ENCODE results near the gene RYR2. TPM values are rescaled to one million over a fixed set of nuclear protein-coding genes. Genes with fewer than 3 reads are reported as not detected.

Gene RYR2
- total RNA-seq, 2 donors from 2014 or later, result 392 to 756 TPM

GRCh38 chr1:237038211-237038610 lies 3.8 kb upstream of the RYR2 start:
- TF ChIP-seq, protein P1, sequence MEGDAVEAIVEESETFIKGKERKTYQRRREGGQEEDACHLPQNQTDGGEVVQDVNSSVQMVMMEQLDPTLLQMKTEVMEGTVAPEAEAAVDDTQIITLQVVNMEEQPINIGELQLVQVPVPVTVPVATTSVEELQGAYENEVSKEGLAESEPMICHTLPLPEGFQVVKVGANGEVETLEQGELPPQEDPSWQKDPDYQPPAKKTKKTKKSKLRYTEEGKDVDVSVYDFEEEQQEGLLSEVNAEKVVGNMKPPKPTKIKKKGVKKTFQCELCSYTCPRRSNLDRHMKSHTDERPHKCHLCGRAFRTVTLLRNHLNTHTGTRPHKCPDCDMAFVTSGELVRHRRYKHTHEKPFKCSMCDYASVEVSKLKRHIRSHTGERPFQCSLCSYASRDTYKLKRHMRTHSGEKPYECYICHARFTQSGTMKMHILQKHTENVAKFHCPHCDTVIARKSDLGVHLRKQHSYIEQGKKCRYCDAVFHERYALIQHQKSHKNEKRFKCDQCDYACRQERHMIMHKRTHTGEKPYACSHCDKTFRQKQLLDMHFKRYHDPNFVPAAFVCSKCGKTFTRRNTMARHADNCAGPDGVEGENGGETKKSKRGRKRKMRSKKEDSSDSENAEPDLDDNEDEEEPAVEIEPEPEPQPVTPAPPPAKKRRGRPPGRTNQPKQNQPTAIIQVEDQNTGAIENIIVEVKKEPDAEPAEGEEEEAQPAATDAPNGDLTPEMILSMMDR (IDR thresholded peaks at IDR 0.05), result no peak
- Histone ChIP-seq H3K9me3 (no peaks in the 10 kb centered on the region), H3K36me3 (no peaks in the 10 kb centered on the region), H3K4me1 (peaks cover 0 to 2% of the 10 kb centered on the region in 2 donors), H3K27me3 (no peaks in the 10 kb centered on the region), H3K27ac (peak overlapping the region in 1 of 2 donors; percentile 8), H3K4me3 (no peak overlapping the region)
- no peak for DNase-seq (ENCODE audit: low spot score)

GRCh38 chr1:237040823-237041222 lies 1.2 kb upstream of the RYR2 start:
- DNase-seq (ENCODE audit: low spot score), result no peak
- peak overlapping the region in 1 of 2 donors; percentile 99 for H3K27ac ChIP-seq
- no peaks in the 10 kb centered on the region for H3K27me3 ChIP-seq
- no peaks in the 10 kb centered on the region for H3K4me1 ChIP-seq
- no peak overlapping the region for H3K4me3 ChIP-seq
- TF ChIP-seq, protein P1 (IDR thresholded peaks at IDR 0.05), result no peak
- no peaks in the 10 kb centered on the region for H3K9me3 ChIP-seq
- no peaks in the 10 kb centered on the region for H3K36me3 ChIP-seq

DNA sequence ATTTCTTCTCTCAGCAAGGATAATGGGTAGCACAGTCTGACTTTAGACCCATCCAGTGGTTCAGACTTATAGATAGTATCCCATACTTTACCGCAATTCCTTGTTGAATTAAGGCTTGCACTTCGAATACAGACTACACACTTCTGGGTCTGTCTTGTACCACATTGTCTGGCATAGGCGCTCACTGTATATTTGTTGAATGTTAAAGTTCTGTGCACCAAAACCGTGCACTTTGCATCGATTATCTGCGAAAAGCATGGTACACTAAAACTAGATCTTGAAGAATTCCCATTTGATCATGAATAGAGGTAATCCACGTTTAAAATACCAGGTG lies 556 bp upstream of the RYR2 start:
- Histone ChIP-seq H3K4me1 (no peaks in the 10 kb centered on the region), H3K36me3 (no peaks in the 10 kb centered on the region), H3K4me3 (peak overlapping the region; percentile 71 to 82), H3K27ac (peak overlapping the region; percentile 94 to 99), H3K27me3 (no peaks in the 10 kb centered on the region), H3K9me3 (no peaks in the 10 kb centered on the region)
- TF ChIP-seq, protein P1 (IDR thresholded peaks at IDR 0.05), result no peak
- no peak for DNase-seq (ENCODE audit: low spot score)

DNA sequence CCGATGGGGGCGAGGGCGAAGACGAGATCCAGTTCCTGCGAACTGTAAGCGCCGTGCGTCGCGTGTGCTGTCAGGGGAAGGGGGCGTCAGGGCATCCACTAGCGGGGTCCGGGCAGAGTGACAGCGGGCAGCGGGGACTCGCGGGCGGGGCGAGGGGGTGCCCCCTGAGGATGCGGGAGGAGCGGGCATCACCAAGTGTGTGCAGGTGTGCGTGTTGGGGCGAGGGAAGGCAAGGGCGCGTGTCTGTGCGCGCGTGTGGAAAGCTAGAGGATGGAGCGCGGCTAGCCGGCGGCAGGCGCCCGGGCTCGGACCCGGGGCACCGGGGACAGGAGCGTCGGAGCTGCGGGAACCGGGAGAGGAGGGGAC lies 525 bp downstream of the RYR2 start:
- Histone ChIP-seq H3K27ac (peak overlapping the region; percentile 94 to 99), H3K27me3 (no peaks in the 10 kb centered on the region), H3K4me3 (peak overlapping the region; percentile 71 to 82), H3K9me3 (no peaks in the 10 kb centered on the region), H3K4me1 (no peaks in the 10 kb centered on the region), H3K36me3 (no peaks in the 10 kb centered on the region)
- TF ChIP-seq, protein P1 (IDR thresholded peaks at IDR 0.05), result no peak
- no peak for DNase-seq (ENCODE audit: low spot score)

DNA sequence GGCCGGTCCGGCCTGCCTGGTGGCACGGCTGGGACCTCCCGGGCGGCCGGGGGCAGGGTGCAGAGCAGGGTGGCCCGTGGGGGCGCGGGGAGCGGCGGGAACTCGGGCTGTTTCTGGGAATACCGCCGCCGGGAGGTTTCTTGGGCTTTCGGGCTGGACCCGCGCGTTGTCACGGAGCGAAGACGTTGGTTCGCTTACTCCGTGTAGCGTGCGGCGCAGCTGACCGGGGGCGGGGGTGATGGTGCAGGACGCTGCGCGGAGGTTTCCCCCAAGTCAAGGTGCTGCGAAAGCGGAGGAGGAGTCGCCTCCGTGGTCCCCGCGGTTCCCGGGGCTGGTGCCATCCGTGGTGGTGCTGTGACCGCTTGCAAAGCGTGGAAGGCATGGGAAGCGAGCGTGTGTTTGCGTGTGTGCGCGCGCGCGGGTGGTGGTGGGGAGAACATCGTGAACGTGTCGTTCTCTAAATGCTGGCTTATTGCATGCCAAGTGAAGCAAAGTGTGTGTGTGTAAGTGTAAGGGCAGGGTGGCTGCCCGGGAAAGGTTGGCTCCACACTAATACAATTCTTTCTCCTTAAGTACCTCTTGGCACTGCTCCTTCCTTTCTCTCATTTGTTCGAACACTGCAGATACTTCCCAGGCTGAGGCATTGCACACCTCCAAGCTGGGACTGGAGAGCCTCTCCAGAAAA lies 1.1 kb downstream of the RYR2 start:
- H3K4me1 ChIP-seq, result no peaks in the 10 kb centered on the region
- no peak for DNase-seq (ENCODE audit: low spot score)
- H3K27ac ChIP-seq, result peak overlapping the region; percentile 94 to 99
- H3K4me3 ChIP-seq, result peak overlapping the region; percentile 71 to 82
- H3K36me3 ChIP-seq, result no peaks in the 10 kb centered on the region
- TF ChIP-seq, protein P1 (IDR thresholded peaks at IDR 0.05), result no peak
- no peaks in the 10 kb centered on the region for H3K9me3 ChIP-seq
- H3K27me3 ChIP-seq, result no peaks in the 10 kb centered on the region
